Activated naive CD8-positive, alpha-beta T cell treated with anti-CD3 and anti-CD28 coated beads, Interleukin-2, amount 10 ng/mL, durations not matched to agents 7 days and 5 days (primary cell): Measurements from ENCODE around the gene ASB6. TPM values are rescaled to one million over a fixed set of nuclear protein-coding genes. Genes with fewer than 3 reads are reported as not detected.
A peak's percentile ranks its signal among the peaks of the same experiment; 100 is the strongest.

Experiments used
- ATAC-seq: fragments of 150-1000 bp; cut with Tn5 transposase; one replicate; pipeline ENCODE4 v1.10.0; 2021; ENCODE audit warnings: low read depth, moderate library complexity
- POLR2A ChIA-PET: fragments of 350-600 bp; sonication (Branson Sonifier 250); formaldehyde crosslinking; loops from one replicate; lab custom pipeline; 2021; ENCODE audit warnings: antibody characterized with exemption; lab: Charles Lee
- DNase-seq: peaks from one replicate; pipeline ENCODE4 v3.0.0; 2021
- H3K27ac Mint-ChIP-seq: one replicate; pipeline ENCODE4 v1.8.0; 2022; ENCODE audit warnings: mild to moderate bottlenecking, mixed read lengths
- H3K27me3 Mint-ChIP-seq: one replicate; pipeline ENCODE4 v1.8.0; 2022; ENCODE audit warnings: mild to moderate bottlenecking, moderate library complexity, mixed read lengths
- H3K36me3 Mint-ChIP-seq: one replicate; pipeline ENCODE4 v1.8.0; 2021; ENCODE audit warnings: mild to moderate bottlenecking, mixed read lengths
- H3K4me1 Mint-ChIP-seq: one replicate; pipeline ENCODE4 v1.8.0; 2021; ENCODE audit warnings: mixed read lengths
- H3K4me3 Mint-ChIP-seq: one replicate; pipeline ENCODE4 v1.8.0; 2022; ENCODE audit warnings: mild to moderate bottlenecking, moderate library complexity, mixed read lengths
- H3K9me3 Mint-ChIP-seq: one replicate; pipeline ENCODE4 v1.8.0; 2021; ENCODE audit warnings: mixed read lengths
- total RNA-seq, 2 experiments: library from RNA; stranded (reverse); gene quantifications; one replicate each; pipeline ENCODE4 v1.2.3, GENCODE V29; 2021

The ASB6 gene
- total RNA-seq, 2 experiments from 2014 or later = 27.8 to 29.0 TPM

GRCh38 chr9:129587487-129588262 lies 54.3 kb downstream of the ASB6 start:
- Mint-ChIP-seq H3K27me3 (peaks cover 11% of the 10 kb centered on the region), H3K4me1 (peaks cover 37% of the 10 kb centered on the region), H3K9me3 (no peaks in the 10 kb centered on the region), H3K27ac (peak overlapping the region; percentile 6), H3K36me3 (no peaks in the 10 kb centered on the region), H3K4me3 (no peak overlapping the region)
- ATAC-seq = no peak
- POLR2A ChIA-PET = interaction anchor here (1.3 to 1.9 kb wide), 3 partner anchors 9 to 410 kb away, joined by 4 to 14 read pairs (median 6); partner anchors contain the start of gene IER5L
- no peak for DNase-seq

- ATAC-seq = peak; percentile 47
- DNase-seq = no peak
- H3K9me3 Mint-ChIP-seq = no peaks in the 10 kb centered on the region
- peaks cover 44% of the 10 kb centered on the region for H3K4me1 Mint-ChIP-seq
- peak overlapping the region; percentile 83 for H3K27ac Mint-ChIP-seq
- POLR2A ChIA-PET = interaction anchor here (0.7 to 1.9 kb wide), 6 partner anchors 10 to 409 kb away, joined by 3 to 14 read pairs (median 5); partner anchors contain the start of gene IER5L
- H3K4me3 Mint-ChIP-seq = peak overlapping the region; percentile 18
- peaks cover 11% of the 10 kb centered on the region for H3K27me3 Mint-ChIP-seq
- H3K36me3 Mint-ChIP-seq = no peaks in the 10 kb centered on the region
Observed at GRCh38 chr9:129586685-129587084, 55.3 kb downstream of the ASB6 start.

GRCh38 chr9:129586245-129586644 lies 55.7 kb downstream of the ASB6 start:
- Mint-ChIP-seq H3K9me3 (no peaks in the 10 kb centered on the region), H3K36me3 (no peaks in the 10 kb centered on the region), H3K4me1 (peaks cover 45% of the 10 kb centered on the region), H3K4me3 (peak overlapping the region; percentile 23), H3K27ac (peak overlapping the region; percentile 83), H3K27me3 (peaks cover 11% of the 10 kb centered on the region)
- POLR2A ChIA-PET = interaction anchor here (0.7 to 1.9 kb wide), 6 partner anchors 10 to 409 kb away, joined by 3 to 14 read pairs (median 5); partner anchors contain the start of gene IER5L
- peak; percentile 79 for ATAC-seq
- no peak for DNase-seq

- peaks cover 50% of the 10 kb centered on the region for H3K4me1 Mint-ChIP-seq
- H3K36me3 Mint-ChIP-seq = no peaks in the 10 kb centered on the region
- H3K27ac Mint-ChIP-seq = peak overlapping the region; percentile 89
- DNase-seq (no peak), ATAC-seq (no peak)
- POLR2A ChIA-PET = interaction anchor here (0.6 to 2.2 kb wide), 6 partner anchors 11 to 447 kb away, joined by 3 to 9 read pairs (median 3); partner anchors contain the start of gene IER5L
- no peak overlapping the region for H3K4me3 Mint-ChIP-seq
- no peaks in the 10 kb centered on the region for H3K9me3 Mint-ChIP-seq
- peaks cover 7% of the 10 kb centered on the region for H3K27me3 Mint-ChIP-seq
Observed at GRCh38 chr9:129585352-129585751, 56.6 kb downstream of the ASB6 start.

Other genes with a start within 250 kb of the ASB6 start
- not detected for gene C9orf50, start 21.1 kb downstream of the ASB6 start, total RNA-seq
- 10 to 100 TPM; 30.1 to 34.9 TPM for gene NTMT1, start 16.0 kb downstream of the ASB6 start, total RNA-seq
- not detected for gene PRRX2, start 23.5 kb upstream of the ASB6 start, total RNA-seq
- gene PTGES, start 110.9 kb upstream of the ASB6 start, total RNA-seq = not detected
- 10 to 100 TPM; 28.6 TPM for gene TOR1B, start 161.0 kb upstream of the ASB6 start, total RNA-seq
- gene TOR1A, start 182.0 kb upstream of the ASB6 start, total RNA-seq = 10 to 100 TPM; 46.6 to 47.2 TPM
- 10 to 100 TPM; 71.4 to 73.4 TPM for gene C9orf78, start 193.1 kb upstream of the ASB6 start, total RNA-seq
- 100 to 1,000 TPM; 107 to 111 TPM for gene USP20, start 193.3 kb upstream of the ASB6 start, total RNA-seq